ENCODE data around the gene TMEM26. TPM values are rescaled to one million over a fixed set of nuclear protein-coding genes. Genes with fewer than 3 reads are reported as not detected.

Gene TMEM26
- total and polyA plus RNA-seq, 2 of the 13 experiments (the other 11 are each of a cell fraction or from before 2014, with no cell fraction given), result not detected

GRCh38 chr10:61481597-61481996 lies 28.4 kb upstream of the TMEM26 start (continued):
- no peak for TF ChIP-seq HNRNPUL1 (IDR thresholded peaks at IDR 0.05; ENCODE audit: low read depth, low read length)

GRCh38 chr10:61480208-61480607 lies 27.0 kb upstream of the TMEM26 start:
- FAIRE-seq (no peak), ATAC-seq (no peak), DNase-seq (ENCODE audit: low spot score) (no peak)
- Histone ChIP-seq H2AFZ (ENCODE audit: low read length) (no peak overlapping the region), H3K4me1 (ENCODE audit: insufficient read depth, low read length) (no peaks in the 10 kb centered on the region), H3K9ac (ENCODE audit: insufficient read depth, low read depth, low read length) (no peak overlapping the region), H3K4me2 (ENCODE audit: low read depth, low read length) (no peak overlapping the region), H3K27ac (ENCODE audit: extremely low read length, insufficient read depth, low read length) (no peak overlapping the region), H3K9me3 (ENCODE audit: low read length) (no peaks in the 10 kb centered on the region), H3K27me3 (ENCODE audit: control insufficient read depth in 1 of 2, insufficient read depth in 2 of 2, low read length in 2 of 2) (no peaks in the 10 kb centered on the region), H4K20me1 (ENCODE audit: insufficient read depth, low read length) (no peaks in the 10 kb centered on the region), H3K4me3 (replicated peaks in 1 of 3; ENCODE audit: insufficient read depth in 1 of 3, low read depth in 2 of 3, low read length in 3 of 3) (no peak overlapping the region), H3K36me3 (replicated peaks in 1 of 2; ENCODE audit: control insufficient read depth in 1 of 2, insufficient read depth in 2 of 2, low read length in 2 of 2) (no peaks in the 10 kb centered on the region), H3K79me2 (ENCODE audit: insufficient read depth, low read length) (no peaks in the 10 kb centered on the region)
- WGBS (ENCODE audit: low lambda C conversion rate), result 4% methylated on average over 2 of the region's 2 CpGs
- CTCF ChIA-PET (ENCODE audit: low intra/inter-chr PET ratio, low total read pairs), result no interaction called here
- BruUV-seq (replicated peaks), result no TSS peak
- POLR2A ChIA-PET, result no interaction called here
- intact Hi-C loops (cut with micrococcal nuclease; ENCODE audit: unreplicated experiment), result no loop called here
- in situ Hi-C loops (cut with HindIII; ENCODE audit: extremely low pct_ligation_motif_present, low pct_unique_long_range_greater_than_20kb), result no loop called here
- TF ChIP-seq SPEN (CRISPR knock-in tag; IDR thresholded peaks at IDR 0.05; ENCODE audit: low read depth) (no peak), XRCC5 (optimal IDR thresholded peaks at IDR 0.05; ENCODE audit: low read length) (no peak), REPIN1 (CRISPR knock-in tag; IDR thresholded peaks at IDR 0.05; ENCODE audit: borderline replicate concordance, low read depth) (no peak), ZSCAN21 (CRISPR knock-in tag; IDR thresholded peaks at IDR 0.05; ENCODE audit: borderline replicate concordance) (no peak), XBP1 (CRISPR knock-in tag; IDR thresholded peaks at IDR 0.05) (no peak), CBX2 (IDR thresholded peaks at IDR 0.05; ENCODE audit: low read depth, low read length) (no peak), CBX2 (CRISPR knock-in tag; IDR thresholded peaks at IDR 0.05; ENCODE audit: low read depth) (no peak), ZNF713 (CRISPR knock-in tag; IDR thresholded peaks at IDR 0.05) (no peak), ZNF749 (CRISPR knock-in tag; IDR thresholded peaks at IDR 0.05; ENCODE audit: borderline replicate concordance) (no peak), MAFG (CRISPR knock-in tag; IDR thresholded peaks at IDR 0.05) (no peak), ZNF782 (CRISPR knock-in tag; IDR thresholded peaks at IDR 0.05; ENCODE audit: borderline replicate concordance) (no peak), ZNF281 (CRISPR knock-in tag; IDR thresholded peaks at IDR 0.05; ENCODE audit: borderline replicate concordance) (no peak), ARID2 (CRISPR knock-in tag; IDR thresholded peaks at IDR 0.05; ENCODE audit: borderline replicate concordance) (no peak), FOXK2 (IDR thresholded peaks at IDR 0.05) (no peak), DNMT1 (CRISPR knock-in tag; IDR thresholded peaks at IDR 0.05) (no peak), SRSF1 (optimal IDR thresholded peaks at IDR 0.05; ENCODE audit: low read depth, low read length) (no peak), MXI1 (IDR thresholded peaks at IDR 0.05; ENCODE audit: borderline replicate concordance, low read depth, low read length) (no peak), SMARCE1 (IDR thresholded peaks at IDR 0.05; ENCODE audit: borderline replicate concordance) (no peak), TIGD3 (CRISPR knock-in tag; IDR thresholded peaks at IDR 0.05; ENCODE audit: borderline replicate concordance) (no peak)
